HG02840 (cell line): ENCODE data around the gene RARG.
A peak's percentile ranks its signal among the peaks of the same experiment; 100 is the strongest.
"Not testable (repeated sequence)": the region's sequence is repeated elsewhere in the genome, so short reads cannot be mapped to it uniquely, and the experiment has no call there.

Experiments used
- ATAC-seq: cut with Tn5 transposase; IDR thresholded peaks from one replicate; pipeline ENCODE4 v1.9.1; 2021; ENCODE audit warnings: mild to moderate bottlenecking, moderate library complexity, moderate number of reproducible peaks; ENCODE audit not compliant: unreplicated experiment, low FRiP score

The RARG gene

GRCh38 chr12:53212931-53213330, 19.1 kb downstream of the RARG start:
- ATAC-seq = no peak

GRCh38 chr12:53211476-53212381, 20.3 kb downstream of the RARG start:
- ATAC-seq = no peak

GRCh38 chr12:53210843-53211242, 21.2 kb downstream of the RARG start:
- no peak for ATAC-seq

GRCh38 chr12:53208877-53209463, 23.0 kb downstream of the RARG start:
- no peak for ATAC-seq

GRCh38 chr12:53208435-53208834, 23.6 kb downstream of the RARG start:
- no peak for ATAC-seq

- ATAC-seq = no peak
These were observed 25.0 kb downstream of the RARG start, which contains the start of gene ITGB7 for GRCh38 chr12:53207042-53207441. ITGB7 (minus strand) TSS chr12:53207251; CDS start chr12:53200443, 6,808 bp downstream.

GRCh38 chr12:53205747-53206419, 26.1 kb downstream of the RARG start:
- peak; percentile 44 for ATAC-seq

GRCh38 chr12:53204351-53204750, 27.7 kb downstream of the RARG start:
- no peak for ATAC-seq

- ATAC-seq = not testable (repeated sequence)
These were observed 29.7 kb downstream of the RARG start for GRCh38 chr12:53202316-53202715.

GRCh38 chr12:53201639-53202038, 30.4 kb downstream of the RARG start:
- ATAC-seq = no peak

GRCh38 chr12:53201177-53201541, 30.9 kb downstream of the RARG start:
- ATAC-seq = no peak

- peak; percentile 53 for ATAC-seq
These were observed 31.4 kb downstream of the RARG start for GRCh38 chr12:53200458-53201176.

GRCh38 chr12:53200107-53200457, 31.9 kb downstream of the RARG start:
- peak; percentile 23 for ATAC-seq

GRCh38 chr12:53199700-53200099, 32.3 kb downstream of the RARG start:
- no peak for ATAC-seq

- ATAC-seq = no peak
These were observed 33.4 kb downstream of the RARG start for GRCh38 chr12:53198486-53199110.

GRCh38 chr12:53197011-53197640, 34.9 kb downstream of the RARG start:
- ATAC-seq = no peak

- no peak for ATAC-seq
These were observed 35.5 kb downstream of the RARG start for GRCh38 chr12:53196486-53196885.

- ATAC-seq = no peak
These were observed 36.2 kb downstream of the RARG start for GRCh38 chr12:53195516-53196420.

GRCh38 chr12:53194973-53195372, 37.0 kb downstream of the RARG start:
- no peak for ATAC-seq
